IMR-90 (cell line): ENCODE data around the gene IRAK1. TPM values are rescaled to one million over a fixed set of nuclear protein-coding genes. Genes with fewer than 3 reads are reported as not detected.

Experiments used
- ATAC-seq: fragments of 200-7000 bp; cut with Tn5 transposase; 2 replicates; pipeline ENCODE4 v1.9.1; 2020; ENCODE audit warnings: low read depth, mild to moderate bottlenecking, moderate library complexity
- BruUV-seq: library from RNA; stranded (reverse); fragments of 400-500 nt; replicated peaks from 2 replicates; lab custom pipeline; 2021; lab: Mats Ljungman, UMichigan
- CTCF ChIA-PET: fragments of 300-600 bp; formaldehyde crosslinking; extraction: SDS; loops from one replicate; lab custom pipeline; 2021; ENCODE audit warnings: antibody characterized with exemption; lab: Yijun Ruan, JAX
- POLR2A ChIA-PET: fragments of 300-600 bp; sonication (Branson Sonifier 250); formaldehyde crosslinking; loops from one replicate; lab custom pipeline; 2022; ENCODE audit warnings: antibody characterized with exemption; ENCODE audit not compliant: unreplicated experiment; lab: Charles Lee
- DNase-seq: peaks from one replicate; pipeline ENCODE4 v3.0.0; 2013
- H2AFZ ChIP-seq: replicated peaks from 2 replicates; pipeline ENCODE3; 2013; ENCODE audit warnings: low read length, mild to moderate bottlenecking; ENCODE audit not compliant: poor library complexity
- H2AK5ac ChIP-seq: 2 replicates; pipeline ENCODE4 v1.6.1; 2013; ENCODE audit warnings: low read depth, low read length, inconsistent platforms
- H2AK9ac ChIP-seq: replicated peaks from 2 replicates; pipeline ENCODE3; 2013; ENCODE audit warnings: mild to moderate bottlenecking, low read depth, low read length, moderate library complexity; ENCODE audit not compliant: poor library complexity
- H2BK120ac ChIP-seq: 2 replicates; pipeline ENCODE4 v1.6.1; 2013; ENCODE audit warnings: low read depth, low read length, inconsistent platforms
- H2BK15ac ChIP-seq: 3 replicates; pipeline ENCODE4 v1.6.1; 2013; ENCODE audit warnings: low read depth, low read length, inconsistent platforms
- H2BK20ac ChIP-seq: 2 replicates; pipeline ENCODE4 v1.6.1; 2013; ENCODE audit warnings: low read depth, mild to moderate bottlenecking, inconsistent platforms, low read length, moderate library complexity
- H2BK5ac ChIP-seq: 2 replicates; pipeline ENCODE4 v1.6.1; 2013; ENCODE audit warnings: mild to moderate bottlenecking, low read depth, low read length, inconsistent platforms; ENCODE audit not compliant: poor library complexity, severe bottlenecking
- H3K14ac ChIP-seq: replicated peaks from 2 replicates; pipeline ENCODE4 v1.6.1; 2013; ENCODE audit warnings: low read depth, low read length, inconsistent platforms
- H3K18ac ChIP-seq: 2 replicates; pipeline ENCODE4 v1.6.1; 2013; ENCODE audit warnings: low read depth, low read length, control low read depth
- H3K23ac ChIP-seq: 2 replicates; pipeline ENCODE4 v1.6.1; 2013; ENCODE audit warnings: low read depth, low read length, inconsistent platforms
- H3K27ac ChIP-seq: 2 replicates; pipeline ENCODE4 v1.5.1; 2013; ENCODE audit warnings: mild to moderate bottlenecking, control low read depth, low read length; ENCODE audit not compliant: insufficient read depth
- H3K27me3 ChIP-seq: 2 replicates; pipeline ENCODE4 v1.6.1; 2013; ENCODE audit warnings: low read length; ENCODE audit not compliant: control insufficient read depth, insufficient read depth
- H3K36me3 ChIP-seq: 2 replicates; pipeline ENCODE4 v1.6.1; 2013; ENCODE audit warnings: low read length, mixed read lengths; ENCODE audit not compliant: control insufficient read depth, insufficient read depth
- H3K4ac ChIP-seq: 2 replicates; pipeline ENCODE4 v1.6.1; 2013; ENCODE audit warnings: low read depth, low read length, inconsistent platforms
- H3K4me1 ChIP-seq: 2 replicates; pipeline ENCODE4 v1.6.1; 2013; ENCODE audit warnings: low read length, mixed read lengths; ENCODE audit not compliant: control insufficient read depth, insufficient read depth
- H3K4me2 ChIP-seq: 2 replicates; pipeline ENCODE4 v1.6.1; 2013; ENCODE audit warnings: low read depth, mild to moderate bottlenecking, control low read depth, low read length, moderate library complexity
- H3K4me3 ChIP-seq: 2 replicates; pipeline ENCODE4 v1.5.1; 2013; ENCODE audit warnings: low read depth, mild to moderate bottlenecking, control low read depth, low read length, moderate library complexity; ENCODE audit not compliant: insufficient read depth
- H3K56ac ChIP-seq: 2 replicates; pipeline ENCODE4 v1.6.1; 2013; ENCODE audit warnings: low read length, inconsistent platforms; ENCODE audit not compliant: insufficient read depth; ENCODE audit errors: extremely low read depth
- H3K79me1 ChIP-seq, 2 experiments: 2 replicates each; pipeline ENCODE4 v1.6.1; 2013; ENCODE audit warnings: low read length in 2 of 2, inconsistent platforms in 1 of 2, low read depth in 1 of 2
- H3K9ac ChIP-seq: 2 replicates; pipeline ENCODE4 v1.6.1; 2013; ENCODE audit warnings: low read depth, low read length, control low read depth
- H3K9me1 ChIP-seq: 2 replicates; pipeline ENCODE4 v1.6.1; 2013; ENCODE audit warnings: low read length, inconsistent platforms; ENCODE audit not compliant: insufficient read depth
- H3K9me3 ChIP-seq: 2 replicates; pipeline ENCODE4 v1.6.1; 2013; ENCODE audit warnings: low read length; ENCODE audit not compliant: control insufficient read depth, insufficient read depth
- H4K20me1 ChIP-seq: 2 replicates; pipeline ENCODE4 v1.6.1; 2013; ENCODE audit warnings: low read length, inconsistent platforms; ENCODE audit not compliant: insufficient read depth
- H4K5ac ChIP-seq: 2 replicates; pipeline ENCODE4 v1.6.1; 2013; ENCODE audit warnings: mild to moderate bottlenecking, low read depth, low read length, control low read depth
- H4K8ac ChIP-seq, 2 experiments: 2 replicates each; pipeline ENCODE4 v1.6.1; 2013; ENCODE audit warnings: low read depth in 2 of 2, low read length in 2 of 2, control low read depth in 1 of 2, inconsistent platforms in 1 of 2
- H4K91ac ChIP-seq: 2 replicates; pipeline ENCODE4 v1.6.1; 2013; ENCODE audit warnings: low read depth, low read length, inconsistent platforms; ENCODE audit not compliant: insufficient read depth
- CTCF ChIP-seq: conservative IDR thresholded peaks from 2 replicates; pipeline ENCODE4 v1.5.1; 2012; ENCODE audit warnings: mild to moderate bottlenecking, low read depth, low read length, improper control_type of control experiment
- FOS ChIP-seq: fragments of 150-350 bp; IDR thresholded peaks from 2 replicates; pipeline ENCODE4 v1.6.1; 2016; ENCODE audit warnings: low read depth, low read length
- MAFK ChIP-seq: IDR thresholded peaks from 2 replicates; pipeline ENCODE4 v1.6.1; 2012; ENCODE audit warnings: low read depth, low read length, improper control_type of control experiment
- MAZ ChIP-seq: IDR thresholded peaks from 2 replicates; pipeline ENCODE4 v1.6.1; 2012; ENCODE audit warnings: low read depth, mild to moderate bottlenecking, low read length, improper control_type of control experiment, moderate library complexity, borderline replicate concordance
- RAD21 ChIP-seq: IDR thresholded peaks from 2 replicates; pipeline ENCODE4 v1.6.1; 2012; ENCODE audit warnings: low read length, improper control_type of control experiment
- SMC3 ChIP-seq: fragments of 150-350 bp; IDR thresholded peaks from 2 replicates; pipeline ENCODE4 v1.6.1; 2016; ENCODE audit warnings: low read depth, mild to moderate bottlenecking, antibody characterized with exemption, low read length, moderate library complexity
- WGBS, 2 experiments: methylation state at CpG; one replicate each; pipeline versions ENCODE4 v1.1.5 to v1.1.7; 2013; ENCODE audit warnings: missing lambda C conversion rate in 2 of 2; ENCODE audit not compliant: insufficient read length in 1 of 2; ENCODE audit errors: extremely low coverage in 2 of 2; 5-methylcytosine and 5-hydroxymethylcytosine counted together
- dilution Hi-C: fragments of 300-500 bp; cut with HindIII; formaldehyde crosslinking; loops from one replicate; pipeline ENCODE4 v1.14.3; 2018; ENCODE audit warnings: low sequenced_read_pairs; ENCODE audit not compliant: unreplicated experiment
- in situ Hi-C: fragments of 300-500 bp; cut with MboI; formaldehyde crosslinking; loops from 3 replicates; pipeline ENCODE4 v1.14.3; 2019; ENCODE audit warnings: low sequenced_read_pairs, inconsistent platforms, mixed read lengths
- intact Hi-C: fragments of 100-400 bp; cut with micrococcal nuclease; formaldehyde crosslinking; loops from 2 replicates; pipeline ENCODE4 v1.10.0; 2022
- polyA plus RNA-seq, 3 experiments: library from polyadenylated mRNA; depleted of rRNA; stranded (reverse); fragments of >200 nt; gene quantifications; 2 replicates each; pipeline ENCODE4 v1.2.3, GENCODE V29; 2012; ENCODE audit warnings: low replicate concordance in 1 of 3
- total RNA-seq: library from RNA; depleted of rRNA; stranded (reverse); fragments of >200 nt; gene quantifications from 2 replicates; pipeline ENCODE4 v1.2.3, GENCODE V29; 2012

Gene IRAK1
- total and polyA plus RNA-seq, 2 of the 4 experiments (the other 2 are of a cell fraction) = 33.3 to 50.2 TPM

DNA sequence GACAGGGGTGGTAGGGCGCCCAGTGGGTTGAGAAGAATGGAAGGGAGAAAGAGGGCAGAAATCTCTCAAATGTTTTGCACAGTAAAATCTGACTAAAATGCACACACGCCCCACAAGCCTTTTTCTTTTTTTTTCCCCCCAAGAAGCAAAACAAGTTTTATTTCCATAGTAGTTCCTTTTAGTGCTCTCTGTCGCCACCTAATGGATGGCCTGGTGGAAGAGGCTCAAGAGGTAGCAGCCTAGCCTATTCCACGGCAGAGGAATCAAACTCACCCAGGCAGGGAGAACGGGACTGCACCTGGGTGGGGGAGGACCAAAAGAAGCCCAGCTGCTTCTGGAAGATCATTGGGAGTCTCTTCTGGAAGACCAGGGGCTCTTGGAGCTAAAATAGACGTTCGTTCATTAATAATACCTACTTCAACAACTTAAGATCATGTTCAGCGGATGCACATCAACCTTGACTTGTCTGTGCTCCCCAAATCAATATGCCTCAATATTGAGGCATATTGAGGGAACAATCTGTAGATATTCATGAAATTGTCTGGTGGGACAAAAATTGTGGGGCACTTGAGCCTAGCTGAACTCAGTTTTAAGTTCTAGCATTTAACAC lies 31.6 kb upstream of the IRAK1 start:
- peaks cover 10% of the 10 kb centered on the region for H3K4me1 ChIP-seq
- no peak overlapping the region for H2AK5ac ChIP-seq
- peak; percentile 70 for ATAC-seq
- H3K18ac ChIP-seq = no peak overlapping the region
- 33% methylated on average over 1 of the region's 8 CpGs; no CpG with 5 or more reads in 1 of the 2 experiments for WGBS, 2 experiments
- H2BK5ac ChIP-seq = no peak overlapping the region
- no TSS peak for BruUV-seq
- no peak overlapping the region for H3K14ac ChIP-seq
- no peak overlapping the region for H2AK9ac ChIP-seq
- H3K9me3 ChIP-seq = no peaks in the 10 kb centered on the region
- ChIA-PET CTCF (interaction anchor here (1.2 kb wide), 1 partner anchor 45 kb away, joined by 3 read pairs; no protein-coding TSS in a partner anchor), POLR2A (no interaction called here)
- no peaks in the 10 kb centered on the region for H3K27me3 ChIP-seq
- H2AFZ ChIP-seq = no peak overlapping the region
- no peak overlapping the region for H4K8ac ChIP-seq
- TF ChIP-seq MAFK = no peak
- TF ChIP-seq RAD21 = peak; percentile 60
- no peak for TF ChIP-seq FOS
- peak; percentile 70 for TF ChIP-seq CTCF
- TF ChIP-seq MAZ = no peak
- peak; percentile 54 for TF ChIP-seq SMC3
- no peak overlapping the region for H3K4me3 ChIP-seq
- H2BK20ac ChIP-seq = no peak overlapping the region
- H3K79me1 ChIP-seq = peaks cover 5 to 32% of the 10 kb centered on the region in 2 experiments; a peak in 3 of 4 replicates
- no peak overlapping the region for H2BK15ac ChIP-seq
- peaks cover 35% of the 10 kb centered on the region for H4K20me1 ChIP-seq
- dilution Hi-C loops = no loop called here
- H3K23ac ChIP-seq = no peak overlapping the region
- DNase-seq = peak; percentile 59
- H3K36me3 ChIP-seq = peaks cover 1% of the 10 kb centered on the region; the same call in 1 of the 2 replicates
- no peak overlapping the region for H4K91ac ChIP-seq
- intact Hi-C loops = loop anchor here (1.0 kb wide), 1 partner anchor 38 kb away; no protein-coding TSS in a partner anchor
- H3K9ac ChIP-seq = no peak overlapping the region
- no peak overlapping the region for H3K4ac ChIP-seq
- no peak overlapping the region for H3K56ac ChIP-seq
- H3K27ac ChIP-seq = no peak overlapping the region
- H3K4me2 ChIP-seq = no peak overlapping the region
- peaks cover 5% of the 10 kb centered on the region for H3K9me1 ChIP-seq
- in situ Hi-C loops = no loop called here
- H4K5ac ChIP-seq = no peak overlapping the region
- H2BK120ac ChIP-seq = no peak overlapping the region
